ENCODE results near the gene IKZF5.

The IKZF5 gene

GRCh38 chr10:122974543-122975064 lies 34.0 kb downstream of the IKZF5 start:
- no peak for DNase-seq

GRCh38 chr10:122974023-122974422 lies 34.6 kb downstream of the IKZF5 start:
- no peak for DNase-seq

- DNase-seq = no peak
Observed at GRCh38 chr10:122968698-122969097, 39.9 kb downstream of the IKZF5 start.

- no peak for DNase-seq
Observed at GRCh38 chr10:122966879-122967278, 41.7 kb downstream of the IKZF5 start.

GRCh38 chr10:122962405-122962804 lies 46.2 kb downstream of the IKZF5 start:
- DNase-seq = no peak

- no peak for DNase-seq
Observed at GRCh38 chr10:122957474-122957873, 51.1 kb downstream of the IKZF5 start.

- no peak for DNase-seq
Observed at GRCh38 chr10:122955892-122956291, 52.7 kb downstream of the IKZF5 start.

GRCh38 chr10:122954731-122955050 lies 53.9 kb downstream of the IKZF5 start:
- DNase-seq = peak; percentile 32

- DNase-seq = peak; percentile 96
Observed at GRCh38 chr10:122953902-122954730, 54.5 kb downstream of the IKZF5 start, which contains the start of gene C10orf88. C10orf88 (minus strand) TSS chr10:122954227; CDS start chr10:122954178, 49 bp downstream.

GRCh38 chr10:122949296-122949695 lies 59.3 kb downstream of the IKZF5 start:
- no peak for DNase-seq

Measured in activated CD4-positive, CD25-positive, alpha-beta regulatory T cell treated with anti-CD3 and anti-CD28 coated beads, Interleukin-2, amount 50 U/mL, for 72 hours (primary cell).